Omental fat pad (tissue), 4 donors: ENCODE results near the gene SLC1A4. TPM values are rescaled to one million over a fixed set of nuclear protein-coding genes. Genes with fewer than 3 reads are reported as not detected.

Experiments used
- ATAC-seq: fragments of 150-250 bp; one replicate; pipeline ENCODE4 v1.9.1; 2016; ENCODE audit warnings: mild to moderate bottlenecking, moderate library complexity; ENCODE audit not compliant: low FRiP score
- DNase-seq: peaks from one replicate; pipeline ENCODE4 v3.0.0-alpha.2; 2019; ENCODE audit warnings: low spot score
- CTCF ChIP-seq, 3 donors: fragments of 450-650 bp; IDR thresholded peaks; one replicate each; pipeline ENCODE4 v1.5.1; 2016 to 2017; ENCODE audit warnings: antibody characterized with exemption in 3 of 3, mild to moderate bottlenecking in 3 of 3, moderate library complexity in 2 of 3
- total RNA-seq, 4 donors: library from RNA; depleted of rRNA; stranded (reverse); fragments of >200 nt; gene quantifications; one replicate each; pipeline ENCODE4 v1.1.0, GENCODE V29; 2016

The SLC1A4 gene
- total RNA-seq, 4 donors from 2014 or later = 6.5 to 14.4 (median 7.0) TPM

GRCh38 chr2:65057391-65058052 lies 68.3 kb downstream of the SLC1A4 start:
- no peak for TF ChIP-seq CTCF (IDR thresholded peaks at IDR 0.05)
- DNase-seq = no peak
- no peak for ATAC-seq

- DNase-seq = no peak
- TF ChIP-seq CTCF (IDR thresholded peaks at IDR 0.05) = no peak
- no peak for ATAC-seq
Observed at GRCh38 chr2:65059071-65059470, 69.9 kb downstream of the SLC1A4 start.

GRCh38 chr2:65061146-65061909 lies 72.1 kb downstream of the SLC1A4 start:
- ATAC-seq (no peak), DNase-seq (no peak)
- TF ChIP-seq CTCF (IDR thresholded peaks at IDR 0.05) = no peak

GRCh38 chr2:65061910-65062339 lies 72.7 kb downstream of the SLC1A4 start:
- ATAC-seq (no peak), DNase-seq (no peak)

GRCh38 chr2:65062843-65063825 lies 73.9 kb downstream of the SLC1A4 start:
- no peak for TF ChIP-seq CTCF (IDR thresholded peaks at IDR 0.05)
- ATAC-seq (no peak), DNase-seq (no peak)

More at GRCh38 chr2:65061910-65062339, 72.7 kb downstream of the SLC1A4 start:
- TF ChIP-seq CTCF (IDR thresholded peaks at IDR 0.05) = no peak

- peak; percentile 73 for ATAC-seq
- TF ChIP-seq CTCF (IDR thresholded peaks at IDR 0.05) = peak in 1 of 3 donors; percentile 8
- peak; percentile 48 for DNase-seq
Observed at GRCh38 chr2:65064728-65065552, 75.7 kb downstream of the SLC1A4 start.
